ENCODE measurements around the gene ZBTB7A.

ZBTB7A gene

GRCh38 chr19:4036576-4037300 lies 30.0 kb downstream of the ZBTB7A start:
- no peak overlapping the region for H3K4me3 ChIP-seq (ENCODE audit: low read length in 2 of 2)
- no peak overlapping the region for H3K27ac ChIP-seq (ENCODE audit: low read depth in 2 of 2, low read length in 2 of 2)
- H3K36me3 ChIP-seq (ENCODE audit: control insufficient read depth in 2 of 2, insufficient read depth in 2 of 2, low read length in 2 of 2) = peaks cover 24 to 39% of the 10 kb centered on the region in 2 donors

DNA sequence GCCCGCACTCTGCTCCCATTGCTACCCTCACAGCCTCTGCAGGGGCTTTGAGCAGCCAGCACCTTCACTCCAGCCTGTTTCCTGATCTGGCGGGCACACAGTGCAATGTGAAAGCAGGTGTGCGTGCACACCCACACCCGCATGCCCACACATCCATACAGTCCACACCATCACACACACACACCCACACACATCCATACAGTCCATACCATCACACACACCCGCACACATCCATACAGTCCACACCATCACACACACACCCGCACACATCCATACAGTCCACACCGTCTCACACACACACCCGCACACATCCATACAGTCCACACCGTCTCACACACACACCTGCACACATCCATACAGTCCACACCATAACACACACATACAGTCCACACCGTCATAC lies 31.1 kb downstream of the ZBTB7A start:
- H3K27ac ChIP-seq (ENCODE audit: low read depth in 2 of 2, low read length in 2 of 2) = no peak overlapping the region
- H3K9me3 ChIP-seq (ENCODE audit: control insufficient read depth in 2 of 2, low read length in 2 of 2) = no peaks in the 10 kb centered on the region
- H3K4me1 ChIP-seq (ENCODE audit: control insufficient read depth in 2 of 2, insufficient read depth in 2 of 2, low read length in 2 of 2) = no peaks in the 10 kb centered on the region
- no peak overlapping the region for H3K4me3 ChIP-seq (ENCODE audit: low read length in 2 of 2)
- H3K27me3 ChIP-seq (ENCODE audit: control insufficient read depth in 2 of 2, insufficient read depth in 2 of 2, low read length in 2 of 2) = no peaks in the 10 kb centered on the region
- H3K36me3 ChIP-seq (ENCODE audit: control insufficient read depth in 2 of 2, insufficient read depth in 2 of 2, low read length in 2 of 2) = peaks cover 24 to 41% of the 10 kb centered on the region in 2 donors
- H3K9ac ChIP-seq (ENCODE audit: low read depth in 1 of 2, low read length in 2 of 2) = no peak overlapping the region

More at GRCh38 chr19:4036576-4037300, 30.0 kb downstream of the ZBTB7A start:
- H3K4me1 ChIP-seq (ENCODE audit: control insufficient read depth in 2 of 2, insufficient read depth in 2 of 2, low read length in 2 of 2) = no peaks in the 10 kb centered on the region
- H3K9me3 ChIP-seq (ENCODE audit: control insufficient read depth in 2 of 2, low read length in 2 of 2) = no peaks in the 10 kb centered on the region
- H3K27me3 ChIP-seq (ENCODE audit: control insufficient read depth in 2 of 2, insufficient read depth in 2 of 2, low read length in 2 of 2) = no peaks in the 10 kb centered on the region
- no peak overlapping the region for H3K9ac ChIP-seq (ENCODE audit: low read depth in 1 of 2, low read length in 2 of 2)

- no peak overlapping the region for H3K9ac ChIP-seq (ENCODE audit: low read depth in 1 of 2, low read length in 2 of 2)
- no peaks in the 10 kb centered on the region for H3K4me1 ChIP-seq (ENCODE audit: control insufficient read depth in 2 of 2, insufficient read depth in 2 of 2, low read length in 2 of 2)
- no peaks in the 10 kb centered on the region for H3K27me3 ChIP-seq (ENCODE audit: control insufficient read depth in 2 of 2, insufficient read depth in 2 of 2, low read length in 2 of 2)
- no peaks in the 10 kb centered on the region for H3K9me3 ChIP-seq (ENCODE audit: control insufficient read depth in 2 of 2, low read length in 2 of 2)
- H3K27ac ChIP-seq (ENCODE audit: low read depth in 2 of 2, low read length in 2 of 2) = no peak overlapping the region
- H3K36me3 ChIP-seq (ENCODE audit: control insufficient read depth in 2 of 2, insufficient read depth in 2 of 2, low read length in 2 of 2) = peaks cover 24 to 39% of the 10 kb centered on the region in 2 donors
- no peak overlapping the region for H3K4me3 ChIP-seq (ENCODE audit: low read length in 2 of 2)
Measured at GRCh38 chr19:4035018-4035566, 31.6 kb downstream of the ZBTB7A start.

DNA sequence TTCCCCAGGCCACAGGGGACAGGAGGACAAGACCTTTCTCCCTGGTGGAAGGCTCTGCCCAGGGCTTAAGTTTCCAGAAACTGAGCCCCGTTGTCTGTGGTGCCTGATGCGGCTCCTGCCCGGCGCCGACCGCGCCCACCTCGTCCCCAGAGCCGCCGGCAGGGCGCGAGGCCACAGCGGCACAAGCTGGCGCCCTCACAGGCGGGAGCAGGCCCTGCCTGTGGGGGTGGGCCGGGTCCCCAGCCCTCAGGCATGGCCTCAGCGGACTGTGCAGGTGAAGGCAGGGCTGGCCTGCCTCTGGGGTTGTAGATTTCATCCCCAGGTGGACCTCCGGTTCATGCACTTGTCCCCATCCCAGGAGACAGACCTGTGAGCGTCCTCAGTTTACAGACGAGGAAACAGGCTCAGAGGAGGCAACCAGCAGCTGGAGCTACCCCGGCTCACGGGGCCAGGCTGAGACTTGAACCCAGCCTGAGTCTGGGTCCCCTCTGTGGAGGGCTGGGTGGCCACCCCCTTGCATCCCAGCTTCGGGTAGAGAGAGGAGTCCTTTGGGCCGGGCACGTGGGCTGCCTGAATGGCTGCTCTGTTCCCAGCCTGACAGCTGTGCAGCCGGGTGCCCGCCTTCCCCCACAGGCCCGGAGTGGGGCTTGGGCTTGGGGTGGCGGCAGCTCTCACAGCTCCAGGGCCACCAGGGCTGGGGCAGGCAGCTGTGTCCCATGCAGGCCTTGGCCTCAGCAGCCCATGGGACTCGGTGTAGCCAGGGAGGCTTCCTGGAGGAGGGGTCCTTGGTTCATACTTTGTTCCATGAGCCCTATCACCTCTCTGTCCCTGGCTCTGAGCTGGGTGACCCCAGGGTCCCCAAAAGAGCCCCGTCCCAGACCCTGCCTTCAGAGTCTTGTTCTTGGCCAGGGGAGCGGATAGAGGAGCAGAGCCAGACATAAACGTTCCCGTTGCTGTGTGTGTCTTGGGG lies 32.4 kb downstream of the ZBTB7A start:
- H3K4me1 ChIP-seq (ENCODE audit: control insufficient read depth in 2 of 2, insufficient read depth in 2 of 2, low read length in 2 of 2) = no peaks in the 10 kb centered on the region
- peaks cover 24 to 39% of the 10 kb centered on the region in 2 donors for H3K36me3 ChIP-seq (ENCODE audit: control insufficient read depth in 2 of 2, insufficient read depth in 2 of 2, low read length in 2 of 2)
- no peaks in the 10 kb centered on the region for H3K27me3 ChIP-seq (ENCODE audit: control insufficient read depth in 2 of 2, insufficient read depth in 2 of 2, low read length in 2 of 2)
- no peak overlapping the region for H3K4me3 ChIP-seq (ENCODE audit: low read length in 2 of 2)
- no peak overlapping the region for H3K9ac ChIP-seq (ENCODE audit: low read depth in 1 of 2, low read length in 2 of 2)
- no peak overlapping the region for H3K27ac ChIP-seq (ENCODE audit: low read depth in 2 of 2, low read length in 2 of 2)
- H3K9me3 ChIP-seq (ENCODE audit: control insufficient read depth in 2 of 2, low read length in 2 of 2) = no peaks in the 10 kb centered on the region

DNA sequence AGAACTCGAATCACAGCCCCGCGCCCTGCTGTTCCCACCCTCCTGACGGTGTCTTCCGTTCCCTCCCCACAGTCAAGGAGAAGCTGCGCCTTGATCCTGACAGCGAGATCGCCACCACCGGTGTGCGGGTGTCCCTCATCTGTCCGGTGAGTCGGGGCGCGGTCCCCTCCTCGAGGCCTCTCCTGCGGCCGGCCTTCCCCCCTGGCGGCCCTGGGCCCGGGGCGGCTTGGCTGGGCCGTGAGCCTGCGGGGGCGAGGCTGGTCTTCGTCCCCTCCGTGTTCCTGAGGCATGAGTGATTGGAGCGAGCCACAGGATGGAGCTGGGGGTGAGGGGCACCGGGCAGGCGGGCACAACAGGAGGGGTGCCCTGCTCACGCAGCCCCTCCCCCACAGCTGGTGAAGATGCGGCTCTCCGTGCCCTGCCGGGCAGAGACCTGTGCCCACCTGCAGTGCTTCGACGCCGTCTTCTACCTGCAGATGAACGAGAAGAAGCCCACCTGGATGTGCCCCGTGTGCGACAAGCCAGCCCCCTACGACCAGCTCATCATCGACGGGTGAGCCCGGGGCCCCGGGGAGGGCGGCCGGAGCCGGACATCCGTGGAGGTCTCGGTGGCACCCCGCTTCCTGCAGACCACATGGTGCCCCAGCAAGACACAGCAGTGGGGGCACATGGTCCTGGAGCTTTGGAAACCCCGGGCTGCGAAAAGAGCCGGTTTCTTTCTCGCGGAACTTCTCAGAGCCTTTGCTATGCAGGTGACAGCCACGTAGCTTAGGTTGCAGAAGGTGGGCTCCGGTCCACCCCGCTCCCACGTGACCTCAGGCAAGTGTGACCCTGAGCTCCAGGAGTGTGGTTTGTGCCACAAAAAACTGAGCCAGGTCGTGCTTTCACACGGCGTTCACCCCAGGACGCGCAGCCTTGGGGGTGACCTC lies 33.4 kb downstream of the ZBTB7A start:
- no peak overlapping the region for H3K4me3 ChIP-seq (ENCODE audit: low read length in 2 of 2)
- H3K27ac ChIP-seq (ENCODE audit: low read depth in 2 of 2, low read length in 2 of 2) = no peak overlapping the region
- H3K36me3 ChIP-seq (ENCODE audit: control insufficient read depth in 2 of 2, insufficient read depth in 2 of 2, low read length in 2 of 2) = peaks cover 27 to 45% of the 10 kb centered on the region in 2 donors
- no peak overlapping the region for H3K9ac ChIP-seq (ENCODE audit: low read depth in 1 of 2, low read length in 2 of 2)
- H3K27me3 ChIP-seq (ENCODE audit: control insufficient read depth in 2 of 2, insufficient read depth in 2 of 2, low read length in 2 of 2) = no peaks in the 10 kb centered on the region
- H3K9me3 ChIP-seq (ENCODE audit: control insufficient read depth in 2 of 2, low read length in 2 of 2) = no peaks in the 10 kb centered on the region
- no peaks in the 10 kb centered on the region for H3K4me1 ChIP-seq (ENCODE audit: control insufficient read depth in 2 of 2, insufficient read depth in 2 of 2, low read length in 2 of 2)

- no peaks in the 10 kb centered on the region for H3K4me1 ChIP-seq (ENCODE audit: control insufficient read depth in 2 of 2, insufficient read depth in 2 of 2, low read length in 2 of 2)
- no peaks in the 10 kb centered on the region for H3K27me3 ChIP-seq (ENCODE audit: control insufficient read depth in 2 of 2, insufficient read depth in 2 of 2, low read length in 2 of 2)
- H3K9ac ChIP-seq (ENCODE audit: low read depth in 1 of 2, low read length in 2 of 2) = no peak overlapping the region
- no peak overlapping the region for H3K27ac ChIP-seq (ENCODE audit: low read depth in 2 of 2, low read length in 2 of 2)
- H3K36me3 ChIP-seq (ENCODE audit: control insufficient read depth in 2 of 2, insufficient read depth in 2 of 2, low read length in 2 of 2) = peaks cover 23 to 45% of the 10 kb centered on the region in 2 donors
- no peak overlapping the region for H3K4me3 ChIP-seq (ENCODE audit: low read length in 2 of 2)
- H3K9me3 ChIP-seq (ENCODE audit: control insufficient read depth in 2 of 2, low read length in 2 of 2) = no peaks in the 10 kb centered on the region
Measured at GRCh38 chr19:4032436-4032835, 34.3 kb downstream of the ZBTB7A start.

DNA sequence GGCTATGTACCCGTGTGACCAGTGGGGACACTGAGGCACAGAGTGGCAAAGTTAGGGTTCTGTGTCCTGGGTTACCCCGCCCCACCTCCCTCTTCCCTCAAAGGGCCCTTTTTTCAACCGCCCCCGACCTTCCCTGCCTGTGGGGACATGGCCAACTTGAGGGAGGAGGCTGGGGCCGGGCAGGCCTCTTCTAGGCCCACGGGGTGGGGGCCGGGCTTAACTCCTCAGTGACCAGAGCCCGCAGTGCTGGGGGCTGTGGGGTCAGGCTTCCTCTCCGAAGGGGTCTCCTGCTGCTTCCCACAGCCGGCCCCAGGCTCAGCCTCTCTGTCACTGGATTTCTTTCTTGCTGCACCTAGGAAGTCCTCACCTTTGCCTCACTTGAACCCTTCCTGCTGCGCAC lies 35.3 kb downstream of the ZBTB7A start:
- Histone ChIP-seq H3K4me3 (ENCODE audit: low read length in 2 of 2) (no peak overlapping the region), H3K9me3 (ENCODE audit: control insufficient read depth in 2 of 2, low read length in 2 of 2) (no peaks in the 10 kb centered on the region), H3K27me3 (ENCODE audit: control insufficient read depth in 2 of 2, insufficient read depth in 2 of 2, low read length in 2 of 2) (no peaks in the 10 kb centered on the region), H3K36me3 (ENCODE audit: control insufficient read depth in 2 of 2, insufficient read depth in 2 of 2, low read length in 2 of 2) (peaks cover 20 to 39% of the 10 kb centered on the region in 2 donors), H3K27ac (ENCODE audit: low read depth in 2 of 2, low read length in 2 of 2) (no peak overlapping the region), H3K9ac (ENCODE audit: low read depth in 1 of 2, low read length in 2 of 2) (no peak overlapping the region), H3K4me1 (ENCODE audit: control insufficient read depth in 2 of 2, insufficient read depth in 2 of 2, low read length in 2 of 2) (no peaks in the 10 kb centered on the region)

GRCh38 chr19:4030981-4031380 lies 35.7 kb downstream of the ZBTB7A start:
- Histone ChIP-seq H3K36me3 (ENCODE audit: control insufficient read depth in 2 of 2, insufficient read depth in 2 of 2, low read length in 2 of 2) (peaks cover 17 to 35% of the 10 kb centered on the region in 2 donors), H3K4me3 (ENCODE audit: low read length in 2 of 2) (no peak overlapping the region), H3K9ac (ENCODE audit: low read depth in 1 of 2, low read length in 2 of 2) (no peak overlapping the region), H3K4me1 (ENCODE audit: control insufficient read depth in 2 of 2, insufficient read depth in 2 of 2, low read length in 2 of 2) (no peaks in the 10 kb centered on the region), H3K27me3 (ENCODE audit: control insufficient read depth in 2 of 2, insufficient read depth in 2 of 2, low read length in 2 of 2) (no peaks in the 10 kb centered on the region), H3K27ac (ENCODE audit: low read depth in 2 of 2, low read length in 2 of 2) (no peak overlapping the region), H3K9me3 (ENCODE audit: control insufficient read depth in 2 of 2, low read length in 2 of 2) (no peaks in the 10 kb centered on the region)

GRCh38 chr19:4030552-4030951 lies 36.1 kb downstream of the ZBTB7A start:
- Histone ChIP-seq H3K4me1 (ENCODE audit: control insufficient read depth in 2 of 2, insufficient read depth in 2 of 2, low read length in 2 of 2) (no peaks in the 10 kb centered on the region), H3K9ac (ENCODE audit: low read depth in 1 of 2, low read length in 2 of 2) (no peak overlapping the region), H3K4me3 (ENCODE audit: low read length in 2 of 2) (no peak overlapping the region), H3K36me3 (ENCODE audit: control insufficient read depth in 2 of 2, insufficient read depth in 2 of 2, low read length in 2 of 2) (peaks cover 12 to 33% of the 10 kb centered on the region in 2 donors), H3K27me3 (ENCODE audit: control insufficient read depth in 2 of 2, insufficient read depth in 2 of 2, low read length in 2 of 2) (no peaks in the 10 kb centered on the region), H3K27ac (ENCODE audit: low read depth in 2 of 2, low read length in 2 of 2) (no peak overlapping the region), H3K9me3 (ENCODE audit: control insufficient read depth in 2 of 2, low read length in 2 of 2) (no peaks in the 10 kb centered on the region)

All from mucosa of rectum (tissue), 2 donors.